T1000 (cell line): ENCODE results near the gene ZNF384.

Experiments used
- DNase-seq: peaks from one replicate; lab custom pipeline; 2025; ENCODE audit warnings: mixed read lengths; lab: John Stamatoyannopoulos, UW

Gene ZNF384

DNA sequence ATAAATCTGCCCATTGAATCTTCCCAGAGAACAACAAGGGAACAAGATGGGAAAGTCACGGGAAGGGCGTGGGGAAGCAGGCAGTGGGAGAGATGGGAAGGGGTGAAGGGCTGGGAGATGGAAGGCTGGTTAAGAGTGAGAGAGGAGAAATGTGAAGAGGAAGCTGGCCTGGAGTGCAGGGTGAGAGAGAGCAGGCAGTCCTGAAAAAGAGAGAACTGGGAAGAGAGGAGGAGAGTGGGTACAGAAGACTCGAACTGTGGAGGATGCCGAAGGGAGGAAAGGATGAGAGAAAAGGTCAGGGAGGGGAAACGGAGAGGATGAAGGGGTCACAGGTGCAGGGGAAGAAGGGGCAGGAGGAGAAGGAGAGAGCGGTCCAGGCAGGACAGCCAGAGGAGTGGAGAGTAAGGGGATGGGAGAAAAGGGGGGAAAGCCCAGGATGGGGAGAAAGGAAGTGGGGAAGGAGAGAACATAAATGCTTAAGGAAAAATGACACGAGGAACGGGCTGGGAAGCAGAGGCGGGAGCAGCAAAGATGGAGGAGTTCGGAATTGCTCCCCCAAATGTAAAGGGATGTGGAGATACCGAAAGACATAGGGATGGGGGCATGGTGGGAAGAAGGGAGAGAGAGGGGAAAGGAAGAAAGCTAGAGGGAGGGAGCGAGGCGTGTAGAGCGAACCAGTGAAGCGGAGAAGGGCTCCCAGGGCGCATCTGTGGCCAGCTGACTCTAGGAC lies 10.2 kb upstream of the ZNF384 start:
- DNase-seq, result no peak

DNA sequence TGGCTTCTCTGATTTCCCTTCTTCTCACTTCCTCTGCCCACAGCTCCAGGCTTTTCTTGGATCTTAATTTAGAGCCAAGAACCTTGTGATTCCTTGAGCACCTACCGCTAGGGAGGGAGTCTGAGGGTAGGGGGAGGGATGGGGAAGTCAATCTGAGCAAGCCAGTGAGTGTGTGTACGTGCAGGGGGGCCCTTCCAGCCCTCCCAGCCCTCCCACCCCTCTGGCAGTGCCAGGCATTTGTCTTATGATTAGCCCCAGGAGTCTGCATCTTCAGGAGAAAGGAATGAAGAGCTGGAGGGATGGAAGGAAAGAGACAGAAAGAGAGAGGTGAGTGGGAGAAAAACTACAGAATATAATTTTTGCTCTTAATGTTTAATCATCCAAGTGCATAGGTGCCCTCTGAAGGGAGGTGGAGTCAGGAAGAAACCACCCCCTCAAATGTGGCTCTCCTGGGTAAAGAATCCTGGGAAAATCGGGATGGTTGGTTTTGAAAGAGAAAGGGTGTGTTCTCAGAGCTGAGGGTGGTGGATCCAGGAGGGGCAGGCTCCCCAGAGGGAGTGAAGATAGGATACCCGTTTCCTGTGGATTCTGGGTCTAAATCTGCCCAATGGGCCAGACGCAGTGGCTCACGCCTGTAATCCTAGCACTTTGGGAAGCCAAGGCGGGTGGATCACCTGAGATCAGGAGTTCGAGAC lies 9.3 kb upstream of the ZNF384 start:
- no peak for DNase-seq

DNA sequence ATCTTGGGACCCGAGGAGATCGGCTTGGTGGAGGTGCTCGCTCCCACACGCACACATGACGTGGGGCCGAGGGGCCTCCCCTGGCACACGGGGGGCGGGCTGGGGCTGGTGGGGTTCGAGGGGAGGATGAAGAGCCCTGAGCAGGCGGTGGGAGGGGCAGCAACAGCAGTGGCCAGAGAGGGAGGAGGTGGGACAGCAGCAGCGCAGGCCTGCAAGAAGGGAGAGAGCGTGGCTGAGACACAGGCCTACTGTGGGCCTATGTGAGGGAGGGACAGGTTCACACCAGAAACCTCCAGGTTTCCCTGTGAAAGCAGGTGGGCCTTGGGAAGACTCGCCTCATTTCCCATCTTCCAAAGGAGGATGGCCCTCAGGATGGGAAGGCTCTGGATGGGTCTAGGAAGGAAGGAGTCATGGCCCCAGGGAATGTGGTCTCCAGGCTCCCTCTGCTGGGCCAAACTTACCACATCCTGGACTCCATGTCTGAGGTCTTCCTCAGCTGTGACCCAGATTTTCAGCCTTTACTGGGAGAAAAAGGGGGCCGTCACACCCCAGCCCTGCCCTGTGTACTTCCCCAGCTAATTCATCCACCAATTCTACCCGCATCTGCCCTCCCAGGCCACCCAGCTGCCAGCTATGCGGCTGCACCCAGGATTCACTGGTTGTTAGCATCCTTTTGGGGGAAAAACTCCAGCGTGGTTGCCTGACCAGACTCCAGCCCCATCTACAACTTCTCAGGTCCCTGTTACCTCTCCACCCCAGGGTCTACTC lies 8.6 kb upstream of the ZNF384 start:
- DNase-seq, result peak; percentile 29

GRCh38 chr12:6696690-6697583 lies 7.8 kb upstream of the ZNF384 start:
- DNase-seq, result no peak

- no peak for DNase-seq
Observed at GRCh38 chr12:6695313-6696045, 6.3 kb upstream of the ZNF384 start.

DNA sequence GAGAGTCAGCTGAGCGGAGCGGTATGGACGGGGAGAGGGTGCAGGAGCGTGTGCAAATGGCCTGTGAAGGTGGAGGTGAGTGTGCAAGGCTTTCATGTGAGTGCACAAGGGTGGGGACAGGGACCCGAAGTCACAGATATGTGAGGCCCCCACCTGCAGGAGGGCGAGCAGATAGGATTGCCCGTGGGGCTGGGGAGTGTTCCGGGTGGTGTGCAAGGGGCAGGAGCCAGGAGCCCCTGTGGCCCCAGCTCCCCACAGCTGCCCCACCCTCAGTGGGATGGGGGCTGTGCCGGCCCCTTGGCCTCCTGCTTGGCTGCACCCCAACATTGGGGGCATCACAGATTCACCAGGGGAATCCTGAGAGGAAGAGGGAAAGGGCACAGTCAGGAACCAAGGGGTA lies 5.5 kb upstream of the ZNF384 start:
- DNase-seq, result no peak

GRCh38 chr12:6693832-6694355 lies 4.7 kb upstream of the ZNF384 start:
- no peak for DNase-seq

DNA sequence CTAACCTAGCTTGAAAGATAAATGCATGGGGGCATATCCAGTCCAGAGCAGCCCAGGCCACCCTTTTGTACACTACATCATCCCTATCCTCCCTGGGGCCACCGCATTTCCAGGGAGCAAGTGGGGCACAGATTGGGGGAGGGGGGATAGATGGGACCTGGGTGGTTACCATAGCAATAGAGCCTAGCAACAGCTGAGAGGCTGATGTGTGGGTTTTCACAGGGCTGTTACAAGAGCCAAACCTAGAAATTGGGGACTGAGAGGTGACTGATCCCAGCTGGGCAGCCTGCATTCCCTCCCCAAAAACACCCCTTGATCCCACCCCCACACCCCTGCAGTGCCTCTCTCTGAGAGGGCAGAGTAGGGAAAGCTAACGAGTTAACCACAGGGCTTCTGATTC lies 3.7 kb upstream of the ZNF384 start:
- DNase-seq, result no peak

- peak; percentile 25 for DNase-seq
Observed at GRCh38 chr12:6691473-6691872, 2.3 kb upstream of the ZNF384 start.

DNA sequence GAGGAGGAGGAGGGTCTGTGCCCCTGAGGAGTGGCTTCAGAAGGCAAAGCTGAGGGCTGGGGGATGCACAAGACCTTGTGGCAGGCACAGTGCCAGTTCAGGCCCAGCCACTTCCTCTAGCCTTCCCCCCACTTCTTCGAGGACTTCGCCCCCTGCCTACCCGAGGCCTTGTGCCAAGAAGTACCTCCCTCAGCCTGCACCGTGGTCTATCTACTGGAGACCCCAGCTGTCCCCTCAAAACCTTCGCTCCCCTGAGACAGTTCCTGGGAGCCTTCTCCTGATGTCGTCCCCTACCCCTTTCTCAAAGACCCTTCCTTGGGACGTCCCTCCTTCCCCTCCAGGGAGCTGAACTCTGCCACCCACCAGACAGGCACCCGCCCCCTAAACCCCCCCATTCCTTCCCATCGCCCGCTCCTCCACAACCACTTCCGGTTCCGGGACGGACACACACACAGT lies 604 bp downstream of the ZNF384 start:
- DNase-seq, result no peak

GRCh38 chr12:6685814-6686213 lies 3.4 kb downstream of the ZNF384 start:
- no peak for DNase-seq

DNA sequence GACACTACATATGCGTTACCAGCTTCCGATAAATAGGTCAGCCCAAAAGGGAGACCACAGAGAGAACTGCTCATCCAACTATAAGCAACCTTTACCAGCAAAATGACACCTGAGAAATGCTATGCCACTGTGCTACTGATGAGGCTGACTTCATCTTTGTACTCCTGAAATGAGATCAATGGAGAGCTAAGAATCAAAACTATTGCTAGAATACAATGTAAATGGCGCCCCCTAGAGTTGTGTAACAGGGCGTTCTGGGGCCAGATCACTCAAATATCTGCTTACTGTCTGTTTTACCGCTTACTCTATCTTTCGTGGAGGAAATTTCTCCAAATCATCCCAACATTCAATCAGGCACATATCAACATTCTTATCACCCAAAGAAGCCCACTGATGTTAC lies 4.6 kb downstream of the ZNF384 start:
- DNase-seq, result no peak

DNA sequence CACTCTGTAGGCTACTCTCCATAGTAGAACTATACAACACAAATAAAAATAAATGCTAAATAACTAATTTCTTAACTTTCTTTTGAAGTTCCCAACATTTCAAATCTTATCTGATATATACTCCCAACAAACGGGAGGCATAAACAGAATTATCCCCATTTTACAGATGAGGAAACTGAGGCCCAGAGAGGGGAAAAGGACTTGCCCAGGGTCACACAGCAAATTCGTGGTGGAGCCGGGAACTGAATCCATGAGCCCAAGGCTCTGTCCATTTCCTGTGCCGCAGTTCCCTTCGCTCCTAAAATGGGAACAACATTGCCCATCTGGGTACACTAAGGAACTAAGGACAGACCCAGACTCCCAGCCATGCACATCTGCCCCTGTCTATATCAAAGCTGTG lies 12.2 kb downstream of the ZNF384 start:
- DNase-seq, result no peak

DNA sequence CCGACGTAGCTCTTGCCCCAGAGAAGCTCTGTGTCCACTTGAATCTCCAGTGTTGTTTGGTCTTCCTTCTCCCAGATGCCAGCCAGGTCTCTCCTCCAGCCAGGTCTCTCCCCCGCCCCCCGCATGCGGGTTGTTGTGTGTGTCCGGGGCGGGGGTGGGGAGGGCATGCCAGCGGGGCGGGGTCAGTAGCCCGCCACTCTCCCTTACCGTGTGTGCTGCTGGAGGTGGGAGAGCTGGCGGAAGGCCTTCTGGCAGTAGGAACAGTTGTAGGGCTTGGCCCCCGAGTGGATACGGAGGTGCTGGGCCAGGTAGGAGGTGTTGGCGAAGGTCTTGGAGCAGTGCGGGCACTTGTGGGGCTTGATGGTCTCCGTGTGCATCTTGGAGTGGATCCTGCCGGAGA lies 17.0 kb downstream of the ZNF384 start:
- DNase-seq, result no peak

- no peak for DNase-seq
Observed at GRCh38 chr12:6667559-6668210, 21.5 kb downstream of the ZNF384 start.

DNA sequence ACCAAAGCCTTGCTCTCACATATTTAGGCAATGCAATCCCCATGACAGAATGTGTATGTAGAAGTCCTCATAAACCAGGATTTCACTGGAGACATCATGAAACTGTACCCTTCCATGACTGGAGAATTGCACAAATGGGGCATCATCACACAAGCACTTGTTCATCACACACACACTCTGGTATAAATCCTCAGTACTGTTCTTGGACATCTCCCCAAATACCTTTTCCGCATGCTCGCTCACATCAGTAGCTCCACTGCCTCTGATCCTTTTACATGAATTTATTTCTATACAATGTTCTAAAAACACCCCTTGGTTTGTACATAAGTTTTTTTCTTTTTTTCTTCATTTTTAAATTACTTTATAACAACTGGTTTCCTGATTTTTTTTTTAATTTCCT lies 23.0 kb downstream of the ZNF384 start:
- no peak for DNase-seq

- no peak for DNase-seq
Observed at GRCh38 chr12:6664902-6665301, 24.3 kb downstream of the ZNF384 start.

DNA sequence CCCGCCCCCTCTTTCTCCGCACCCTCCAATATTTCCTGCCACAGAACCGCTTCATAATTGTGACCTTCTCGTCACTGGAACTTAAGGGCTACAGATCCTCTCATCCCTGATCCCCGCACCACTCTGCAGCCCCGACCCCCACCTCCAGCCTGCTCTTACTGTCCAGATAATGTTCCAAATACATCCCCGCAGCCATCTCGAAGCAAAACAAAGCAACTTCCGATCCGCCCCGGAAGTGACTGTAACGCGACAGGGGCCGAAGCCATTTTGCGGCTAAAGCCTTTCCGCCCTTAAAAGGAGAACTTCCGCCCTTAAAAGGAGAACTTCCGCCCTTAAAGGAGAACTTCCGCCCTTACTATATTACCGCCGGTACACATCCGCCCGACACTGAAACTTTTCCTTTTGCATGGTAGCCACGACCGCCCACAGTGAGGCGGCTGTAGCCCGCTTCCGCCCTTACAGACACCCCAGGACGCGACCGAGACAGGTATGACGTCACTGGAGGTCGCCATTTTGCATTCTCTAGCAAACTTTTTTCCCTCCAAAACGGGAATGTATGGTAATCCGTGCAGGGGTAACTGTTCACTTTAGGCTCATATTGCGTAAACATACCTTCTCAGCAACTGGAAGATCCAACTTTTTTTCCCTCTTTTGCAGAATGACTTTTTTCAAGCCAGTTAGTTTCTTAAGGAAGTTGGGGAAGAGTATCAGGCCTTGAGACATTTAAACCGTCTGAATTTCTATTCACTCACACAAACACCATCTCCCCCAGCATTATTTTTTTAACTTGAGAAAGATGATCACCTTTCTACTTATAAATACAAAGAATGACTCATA lies 26.1 kb downstream of the ZNF384 start, which contains the start of gene ING4:
Gene ING4 (minus strand): TSS at position 214 of the 837 bp plus-strand sequence. CDS start 18 bp downstream, at position 196.
- DNase-seq, result peak; percentile 92

DNA sequence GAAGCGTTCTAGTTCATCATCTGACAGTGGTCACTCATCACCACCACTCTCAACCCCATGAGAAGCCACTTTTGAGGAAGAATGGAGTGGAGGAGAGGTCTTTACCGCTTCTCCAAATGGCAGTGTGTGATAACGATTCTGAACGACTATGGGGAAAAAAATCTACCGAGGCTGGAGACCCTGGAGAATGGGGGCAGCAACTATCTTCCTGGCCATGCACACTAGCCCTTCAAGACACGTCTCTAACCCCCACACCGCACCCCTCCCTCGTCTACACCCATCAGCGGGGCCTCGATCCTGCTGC lies 26.6 kb downstream of the ZNF384 start:
- no peak for DNase-seq

DNA sequence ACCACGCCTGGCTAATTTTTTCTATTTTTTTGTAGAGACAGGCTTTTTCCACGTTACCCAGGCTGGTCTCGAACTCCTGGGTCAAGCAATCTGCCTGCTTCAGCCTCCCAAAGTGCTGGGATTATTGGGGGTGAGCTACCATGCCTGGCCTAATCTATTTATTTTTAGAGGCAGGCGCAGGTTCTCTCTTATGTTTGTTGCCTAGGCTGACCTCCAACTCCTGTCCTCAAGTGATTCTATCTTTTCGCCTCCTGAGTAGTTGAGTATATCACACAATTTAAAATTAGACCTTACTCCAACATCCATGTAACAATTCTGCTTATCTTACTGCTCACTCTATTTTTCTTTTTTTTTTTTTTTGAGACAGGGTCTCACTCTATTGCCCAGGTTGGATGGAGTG lies 35.2 kb downstream of the ZNF384 start:
- no peak for DNase-seq
